Lower lobe of right lung (tissue), 2 donors: ENCODE data around the gene CYTL1. TPM values are rescaled to one million over a fixed set of nuclear protein-coding genes. Genes with fewer than 3 reads are reported as not detected.
"Not testable (repeated sequence)": the region's sequence is repeated elsewhere in the genome, so short reads cannot be mapped to it uniquely, and the experiment has no call there.

Source experiments
- ATAC-seq, 2 donors: fragments of 200-7000 bp; cut with Tn5 transposase; one replicate each; pipeline ENCODE4 v1.9.1; 2020 to 2022; ENCODE audit warnings: mild to moderate bottlenecking in 2 of 2, moderate library complexity in 2 of 2
- DNase-seq: peaks from one replicate; pipeline ENCODE4 v3.0.0-alpha.2; 2020
- H3K27ac ChIP-seq: fragments of 200-600 bp; one replicate; pipeline ENCODE4 v1.8.0; 2022
- H3K27me3 ChIP-seq: fragments of 200-600 bp; one replicate; pipeline ENCODE4 v1.8.0; 2022; ENCODE audit warnings: low read depth
- H3K36me3 ChIP-seq: fragments of 200-600 bp; one replicate; pipeline ENCODE4 v1.8.0; 2022; ENCODE audit warnings: mild to moderate bottlenecking
- H3K4me1 ChIP-seq: fragments of 200-600 bp; one replicate; pipeline ENCODE4 v1.8.0; 2022
- H3K4me3 ChIP-seq: fragments of 200-600 bp; one replicate; pipeline ENCODE4 v1.8.0; 2022; ENCODE audit warnings: mild to moderate bottlenecking
- H3K9me3 ChIP-seq: fragments of 200-600 bp; one replicate; pipeline ENCODE4 v1.8.0; 2022
- CTCF ChIP-seq: fragments of 200-600 bp; IDR thresholded peaks from one replicate; pipeline ENCODE4 v1.8.0; 2022; ENCODE audit warnings: antibody characterized with exemption, mild to moderate bottlenecking
- intact Hi-C: fragments of 100-400 bp; cut with DNase I; formaldehyde crosslinking; loops from one replicate; pipeline ENCODE4 v1.11.0; 2022
- long read RNA-seq: library from polyadenylated mRNA; unstranded; transcript quantifications from one replicate; pipeline ENCODE4 v2.0.0, GENCODE V29; 2021
- total RNA-seq: library from RNA; stranded (reverse); fragmentation: NEBNext Ultra II Directional; extraction: Animal tissue kit (Norgen Biotek cat#: 25700); gene quantifications from one replicate; pipeline ENCODE4 v1.2.1, GENCODE V29; 2021
- donor health status: DM: no; HTN: yes; CAD: no; lungs with severe emphysema.

CYTL1 gene
- 1.4 TPM for total RNA-seq
- long read RNA-seq, partial matches to known transcripts = 0 of 1 reads
- long read RNA-seq, other reads (novel, unspliced or antisense) = 0 of 1 reads

- ATAC-seq (peak; percentile 41 to 43), DNase-seq (no peak)
- no peaks in the 10 kb centered on the region for H3K36me3 ChIP-seq
- peak within 1 kb of the TSS; percentile 31 for H3K4me3 ChIP-seq
- intact Hi-C loops = no loop called here
- no peaks in the 10 kb centered on the region for H3K9me3 ChIP-seq
- peaks cover 14% of the 10 kb centered on the region for H3K27me3 ChIP-seq
- no peak within 1 kb of the TSS for H3K27ac ChIP-seq
- peaks cover 5% of the 10 kb centered on the region for H3K4me1 ChIP-seq
- no peak for TF ChIP-seq CTCF
Observed at GRCh38 chr4:5019274-5019673, at the start of gene CYTL1. Gene CYTL1 (minus strand): TSS chr4:5019458. CDS start chr4:5019445, 13 bp downstream.

GRCh38 chr4:5067908-5068307 lies 48.6 kb upstream of the CYTL1 start:
- TF ChIP-seq CTCF = no peak
- Histone ChIP-seq H3K36me3 (no peaks in the 10 kb centered on the region), H3K4me3 (no peak overlapping the region), H3K27me3 (no peaks in the 10 kb centered on the region), H3K9me3 (no peaks in the 10 kb centered on the region), H3K4me1 (no peaks in the 10 kb centered on the region), H3K27ac (no peak overlapping the region)
- DNase-seq (no peak), ATAC-seq (no peak)
- intact Hi-C loops = no loop called here

- not testable (repeated sequence) for ATAC-seq
Observed at GRCh38 chr4:5066968-5067367, 47.7 kb upstream of the CYTL1 start.

GRCh38 chr4:5066101-5066500 lies 46.8 kb upstream of the CYTL1 start:
- H3K27me3 ChIP-seq = no peaks in the 10 kb centered on the region
- H3K4me1 ChIP-seq = no peaks in the 10 kb centered on the region
- no peaks in the 10 kb centered on the region for H3K36me3 ChIP-seq
- no peaks in the 10 kb centered on the region for H3K9me3 ChIP-seq
- intact Hi-C loops = no loop called here
- no peak overlapping the region for H3K27ac ChIP-seq
- no peak for ATAC-seq
- no peak for DNase-seq
- no peak for TF ChIP-seq CTCF
- no peak overlapping the region for H3K4me3 ChIP-seq

More at GRCh38 chr4:5066968-5067367, 47.7 kb upstream of the CYTL1 start:
- H3K4me1 ChIP-seq, intact Hi-C loops, DNase-seq, H3K9me3 ChIP-seq, H3K36me3 ChIP-seq, H3K27ac ChIP-seq, H3K27me3 ChIP-seq, H3K4me3 ChIP-seq: not testable (repeated sequence)

GRCh38 chr4:5055411-5055810 lies 36.2 kb upstream of the CYTL1 start:
- H3K4me1 ChIP-seq = peaks cover 18% of the 10 kb centered on the region
- H3K9me3 ChIP-seq = no peaks in the 10 kb centered on the region
- H3K36me3 ChIP-seq = no peaks in the 10 kb centered on the region
- no peak for ATAC-seq
- no peak for DNase-seq
- H3K27ac ChIP-seq = no peak overlapping the region
- H3K27me3 ChIP-seq = peaks cover 23% of the 10 kb centered on the region
- intact Hi-C loops = no loop called here
- no peak for TF ChIP-seq CTCF
- H3K4me3 ChIP-seq = no peak overlapping the region

GRCh38 chr4:5054532-5054931 lies 35.3 kb upstream of the CYTL1 start:
- Histone ChIP-seq H3K4me1 (peaks cover 21% of the 10 kb centered on the region), H3K4me3 (no peak overlapping the region), H3K27me3 (peaks cover 27% of the 10 kb centered on the region), H3K36me3 (no peaks in the 10 kb centered on the region), H3K27ac (no peak overlapping the region), H3K9me3 (no peaks in the 10 kb centered on the region)
- no peak for ATAC-seq
- intact Hi-C loops = no loop called here
- no peak for DNase-seq
- TF ChIP-seq CTCF = no peak
